Measurements from ENCODE around the gene CES1.
"Not testable (repeated sequence)": the region's sequence is repeated elsewhere in the genome, so short reads cannot be mapped to it uniquely, and the experiment has no call there.

GRCh38 chr16:55780095-55780407, 52.8 kb downstream of the CES1 start:
- TF ChIP-seq YY1 (IDR thresholded peaks at IDR 0.05; ENCODE audit: insufficient read depth, insufficient read length); ZNF274 (IDR thresholded peaks at IDR 0.05; ENCODE audit: low read depth, low read length): not testable (repeated sequence)
